H1 (cell line): ENCODE measurements around the gene RGL2. TPM values are rescaled to one million over a fixed set of nuclear protein-coding genes. Genes with fewer than 3 reads are reported as not detected.
"Not testable (repeated sequence)": the region's sequence is repeated elsewhere in the genome, so short reads cannot be mapped to it uniquely, and the experiment has no call there.

Experiments used
- CTCF ChIA-PET: fragments of 300-600 bp; sonication (Branson Sonifier 250); formaldehyde crosslinking; loops from one replicate; lab custom pipeline; 2021; ENCODE audit not compliant: partially characterized antibody; lab: Charles Lee
- POLR2A ChIA-PET: fragments of 300-600 bp; sonication (Branson Sonifier 250); formaldehyde crosslinking; loops from one replicate; lab custom pipeline; 2021; ENCODE audit warnings: inconsistent platforms; ENCODE audit not compliant: partially characterized antibody; lab: Charles Lee
- DNase-seq, 2 experiments: peaks; one replicate each; pipeline versions ENCODE4 v3.0.0 to v3.0.0-alpha.2; 2010 to 2022; ENCODE audit warnings: low spot score in 2 of 2, low read depth in 1 of 2, mixed read lengths in 1 of 2
- FAIRE-seq: peaks from 2 replicates; lab custom pipeline; 2011; peaks lifted over from hg19 to GRCh38; lab: Jason Lieb, UNC
- H2AFZ ChIP-seq: 2 replicates; pipeline ENCODE4 v1.8.1; 2012; ENCODE audit warnings: low read length, inconsistent platforms
- H2AK5ac ChIP-seq: 2 replicates; pipeline ENCODE4 v1.6.1; 2013; ENCODE audit warnings: low read depth, low read length
- H2BK120ac ChIP-seq: replicated peaks from 2 replicates; pipeline ENCODE3; 2013; ENCODE audit warnings: low read depth, low read length, inconsistent platforms
- H2BK12ac ChIP-seq: 2 replicates; pipeline ENCODE4 v1.6.1; 2013; ENCODE audit warnings: low read depth, low read length
- H2BK15ac ChIP-seq: 2 replicates; pipeline ENCODE4 v1.6.1; 2013; ENCODE audit warnings: low read length
- H2BK20ac ChIP-seq: 2 replicates; pipeline ENCODE4 v1.6.1; 2013; ENCODE audit warnings: low read length
- H2BK5ac ChIP-seq: 2 replicates; pipeline ENCODE4 v1.6.1; 2013; ENCODE audit warnings: low read depth, low read length
- H3K14ac ChIP-seq: 2 replicates; pipeline ENCODE4 v1.6.1; 2013; ENCODE audit warnings: inconsistent platforms; ENCODE audit not compliant: insufficient read length
- H3K18ac ChIP-seq: 2 replicates; pipeline ENCODE4 v1.6.1; 2013; ENCODE audit warnings: low read length; ENCODE audit errors: extremely low read depth
- H3K23ac ChIP-seq: 2 replicates; pipeline ENCODE4 v1.6.1; 2013; ENCODE audit warnings: inconsistent platforms; ENCODE audit not compliant: insufficient read length
- H3K23me2 ChIP-seq: 2 replicates; pipeline ENCODE4 v1.6.1; 2013; ENCODE audit warnings: low read depth, low read length
- H3K27ac ChIP-seq: 2 replicates; pipeline ENCODE4 v1.6.1; 2011; ENCODE audit warnings: low read depth, low read length, inconsistent platforms
- H3K27me3 ChIP-seq, 4 experiments: replicated peaks in 1 of 4; 1 replicate in 1 of 4; 2 replicates in 3 of 4; pipeline versions ENCODE4 v1.6.1 to v1.8.1; 2011 to 2013; ENCODE audit warnings: low read length in 3 of 4, mild to moderate bottlenecking in 3 of 4, inconsistent platforms in 2 of 4, mixed read lengths in 2 of 4, moderate library complexity in 1 of 4; ENCODE audit not compliant: control insufficient read depth in 3 of 4, insufficient read depth in 3 of 4; ENCODE audit errors: extremely low read depth in 1 of 4
- H3K36me3 ChIP-seq, 4 experiments: 2 replicates each; pipeline versions ENCODE4 v1.6.1 to v1.8.1; 2011 to 2013; ENCODE audit warnings: mild to moderate bottlenecking in 4 of 4, low read length in 3 of 4, moderate library complexity in 2 of 4, control low read depth in 1 of 4, inconsistent platforms in 1 of 4; ENCODE audit not compliant: insufficient read depth in 4 of 4, control insufficient read depth in 2 of 4
- H3K4ac ChIP-seq: replicated peaks from 2 replicates; pipeline ENCODE3; 2013; ENCODE audit warnings: low read length, low read depth, mixed read lengths, inconsistent platforms; ENCODE audit not compliant: insufficient read length
- H3K4me1 ChIP-seq, 4 experiments: replicated peaks in 1 of 4; 1 replicate in 1 of 4; 2 replicates in 3 of 4; pipeline versions ENCODE4 v1.6.1 to v1.8.1; 2011 to 2013; ENCODE audit warnings: low read length in 3 of 4, inconsistent platforms in 2 of 4, mixed read lengths in 1 of 4; ENCODE audit not compliant: insufficient read depth in 4 of 4, control insufficient read depth in 3 of 4
- H3K4me2 ChIP-seq, 2 experiments: 2 replicates each; pipeline versions ENCODE4 v1.6.1 to v1.8.1; 2011 to 2013; ENCODE audit warnings: low read depth in 2 of 2, low read length in 2 of 2, control low read depth in 1 of 2, inconsistent platforms in 1 of 2, mild to moderate bottlenecking in 1 of 2; ENCODE audit not compliant: insufficient read depth in 1 of 2
- H3K4me3 ChIP-seq, 4 experiments: fragments of 200-600, 300-600 bp in 1 of 4; sonication (generic), shearing (Covaris generic), sonication (Bioruptor Twin) in 1 of 4; 2 replicates each; pipeline versions ENCODE4 v1.5.1 to v1.8.1; 2011 to 2016; ENCODE audit warnings: low read length in 4 of 4, low read depth in 3 of 4, control low read depth in 2 of 4, inconsistent platforms in 2 of 4, mild to moderate bottlenecking in 2 of 4, mixed read lengths in 1 of 4, moderate library complexity in 1 of 4; ENCODE audit not compliant: insufficient read depth in 2 of 4; ENCODE audit errors: extremely low read depth in 1 of 4
- H3K56ac ChIP-seq: replicated peaks from 2 replicates; pipeline ENCODE3; 2013; ENCODE audit warnings: low read depth, mild to moderate bottlenecking, mixed read lengths, low read length, inconsistent platforms; ENCODE audit not compliant: insufficient read length
- H3K79me1 ChIP-seq: 2 replicates; pipeline ENCODE4 v1.6.1; 2013; ENCODE audit warnings: low read depth, low read length, control low read depth
- H3K79me2 ChIP-seq, 2 experiments: 2 replicates each; pipeline versions ENCODE4 v1.6.1 to v1.8.1; 2012 to 2013; ENCODE audit warnings: low read length in 2 of 2, mild to moderate bottlenecking in 2 of 2, inconsistent platforms in 1 of 2; ENCODE audit not compliant: insufficient read depth in 2 of 2, control insufficient read depth in 1 of 2
- H3K9ac ChIP-seq, 4 experiments: replicated peaks in 1 of 4; 1 replicate in 1 of 4; 2 replicates in 3 of 4; pipeline versions ENCODE4 v1.6.1 to v1.8.1; 2011 to 2013; ENCODE audit warnings: low read depth in 3 of 4, low read length in 3 of 4, control low read depth in 2 of 4, mild to moderate bottlenecking in 2 of 4, moderate library complexity in 2 of 4, inconsistent platforms in 1 of 4; ENCODE audit errors: extremely low read depth in 1 of 4
- H3K9me3 ChIP-seq, 2 experiments: 2 replicates each; pipeline versions ENCODE4 v1.6.1 to v1.8.1; 2012 to 2013; ENCODE audit warnings: mild to moderate bottlenecking in 2 of 2, moderate library complexity in 2 of 2, control low read depth in 1 of 2, inconsistent platforms in 1 of 2, low read depth in 1 of 2, low read length in 1 of 2, mixed read lengths in 1 of 2; ENCODE audit not compliant: insufficient read depth in 2 of 2
- H4K20me1 ChIP-seq, 2 experiments: replicated peaks in 1 of 2; 2 replicates each; pipeline versions ENCODE3 to v1.8.1; 2011 to 2013; ENCODE audit warnings: inconsistent platforms in 2 of 2, low read length in 2 of 2, mild to moderate bottlenecking in 1 of 2; ENCODE audit not compliant: insufficient read depth in 2 of 2, control insufficient read depth in 1 of 2
- H4K5ac ChIP-seq: 2 replicates; pipeline ENCODE4 v1.6.1; 2013; ENCODE audit warnings: low read length, low read depth, mixed read lengths, inconsistent platforms; ENCODE audit not compliant: insufficient read length
- H4K8ac ChIP-seq: 2 replicates; pipeline ENCODE4 v1.8.0; 2013; ENCODE audit warnings: mild to moderate bottlenecking, moderate library complexity, low read length, inconsistent platforms; ENCODE audit not compliant: insufficient read depth; ENCODE audit errors: extremely low read depth
- H4K91ac ChIP-seq: replicated peaks from 2 replicates; pipeline ENCODE3; 2013; ENCODE audit warnings: low read length, mixed read lengths, inconsistent platforms; ENCODE audit not compliant: insufficient read length
- WGBS, 2 experiments: shearing (Covaris generic) in 1 of 2; methylation state at CpG; one replicate each; pipeline versions ENCODE4 v1.1.6 to v1.1.7; 2013 to 2015; ENCODE audit warnings: low lambda C conversion rate in 2 of 2, mixed read lengths in 2 of 2, inconsistent platforms in 1 of 2, low coverage in 1 of 2, missing lambda C conversion rate in 1 of 2; ENCODE audit not compliant: insufficient replicate concordance in 2 of 2, insufficient coverage in 1 of 2, insufficient read length in 1 of 2; ENCODE audit errors: extremely low coverage in 1 of 2, missing lambda C conversion rate in 1 of 2; 5-methylcytosine and 5-hydroxymethylcytosine counted together
- polyA plus RNA-seq, 7 experiments: library from polyadenylated mRNA; depleted of rRNA in 3 of 7; stranded (reverse) in 5 of 7; unstranded in 2 of 7; fragments of >200 nt in 5 of 7; fragments of 200-250 nt in 2 of 7; gene quantifications; 1 replicate in 5 of 7; 2 replicates in 1 of 7; 4 replicates in 1 of 7; pipeline versions ENCODE4 v1.2.1 to v1.2.3, GENCODE V29; 2011 to 2013; ENCODE audit warnings: missing spikeins in 2 of 7, mixed read lengths in 2 of 7
- total RNA-seq: library from RNA; stranded (reverse); fragmentation: NEBNext Ultra II Directional; extraction: Animal tissue kit (Norgen Biotek cat#: 25700); gene quantifications from 2 replicates; pipeline ENCODE4 v1.2.1, GENCODE V29; 2021
- TF ChIP-seq, protein P1 (sequence below): IDR thresholded peaks from 2 replicates; pipeline ENCODE4 v1.6.1; 2012; ENCODE audit warnings: inconsistent platforms

The RGL2 gene
- total and polyA plus RNA-seq, 2 of the 8 experiments (the other 6 are each of a cell fraction or from before 2014, with no cell fraction given) = 58.1 to 80.3 TPM

DNA sequence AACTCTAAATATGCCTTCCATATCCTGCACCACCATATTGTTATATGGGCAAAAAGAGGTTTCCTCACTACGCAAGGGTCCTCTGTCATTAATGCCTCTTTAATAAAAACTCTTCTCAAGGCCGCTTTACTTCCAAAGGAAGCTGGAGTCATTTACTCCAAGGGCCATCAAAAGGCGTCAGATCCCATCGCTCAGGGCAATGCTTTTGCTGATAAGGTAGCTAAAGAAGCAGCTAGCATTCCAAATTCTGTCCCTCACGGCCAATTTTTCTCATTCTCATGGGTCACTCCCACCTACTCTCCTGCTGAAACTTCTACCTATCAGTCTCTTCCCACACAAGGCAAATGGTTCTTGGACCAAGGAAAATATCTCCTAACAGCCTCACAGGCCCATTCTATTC, 49.1 kb upstream of the RGL2 start (continued):
- TF ChIP-seq, protein P1, sequence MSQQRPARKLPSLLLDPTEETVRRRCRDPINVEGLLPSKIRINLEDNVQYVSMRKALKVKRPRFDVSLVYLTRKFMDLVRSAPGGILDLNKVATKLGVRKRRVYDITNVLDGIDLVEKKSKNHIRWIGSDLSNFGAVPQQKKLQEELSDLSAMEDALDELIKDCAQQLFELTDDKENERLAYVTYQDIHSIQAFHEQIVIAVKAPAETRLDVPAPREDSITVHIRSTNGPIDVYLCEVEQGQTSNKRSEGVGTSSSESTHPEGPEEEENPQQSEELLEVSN = no peak

DNA sequence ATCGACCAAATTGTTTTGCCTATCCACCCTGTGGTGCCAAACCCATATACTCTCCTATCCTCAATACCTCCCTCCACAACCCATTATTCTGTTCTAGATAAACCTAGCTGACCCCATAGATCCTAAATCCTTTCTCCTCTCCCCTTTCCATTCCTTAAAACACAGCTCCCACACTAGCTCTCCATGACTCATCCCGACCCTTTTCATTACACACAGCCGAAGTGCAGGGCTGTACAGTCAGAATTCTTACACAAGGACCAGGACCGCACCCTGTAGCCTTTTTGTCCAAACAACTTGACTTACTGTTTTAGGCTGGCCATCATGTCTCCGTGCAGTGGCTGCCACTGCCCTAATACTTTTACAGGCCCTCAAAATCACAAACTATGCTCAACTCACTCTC, 48.2 kb upstream of the RGL2 start:
- not testable (repeated sequence) for FAIRE-seq, H3K14ac ChIP-seq, H4K5ac ChIP-seq, H3K79me2 ChIP-seq, H3K27me3 ChIP-seq, H4K91ac ChIP-seq, H2BK20ac ChIP-seq, H2BK5ac ChIP-seq, DNase-seq, H3K9me3 ChIP-seq, H3K4ac ChIP-seq, H3K18ac ChIP-seq, H4K8ac ChIP-seq, H3K23ac ChIP-seq, H3K36me3 ChIP-seq, H3K4me3 ChIP-seq, H4K20me1 ChIP-seq, H3K4me1 ChIP-seq, H3K9ac ChIP-seq, H2AK5ac ChIP-seq, H2AFZ ChIP-seq, H3K79me1 ChIP-seq, H3K4me2 ChIP-seq, H2BK15ac ChIP-seq, H2BK120ac ChIP-seq, H3K23me2 ChIP-seq, H3K27ac ChIP-seq, H2BK12ac ChIP-seq, H3K56ac ChIP-seq
- CTCF ChIA-PET = interaction anchor here (0.9 to 3.7 kb wide), 2 partner anchors 13 to 67 kb away, joined by 3 to 23 read pairs; no protein-coding TSS in a partner anchor
- 86 to 100% methylated on average over 1 to 5 of the region's 5 CpGs for WGBS, 2 experiments
- POLR2A ChIA-PET = interaction anchor here (1.5 kb wide), 1 partner anchor 18 kb away, joined by 3 read pairs; no protein-coding TSS in a partner anchor
